H1 (cell line): Measurements from ENCODE around the gene NDUFB10.
A peak's percentile ranks its signal among the peaks of the same experiment; 100 is the strongest.

ENCODE experiments used
- CBX5 ChIP-seq: fragments of 300-800, 300-1000 bp; sonication (generic); IDR thresholded peaks from 2 replicates; pipeline ENCODE4 v1.7.1; 2016; ENCODE audit warnings: antibody characterized with exemption, low read length, low read depth
- CREB1 ChIP-seq: IDR thresholded peaks from 2 replicates; pipeline ENCODE4 v1.6.1; 2012; ENCODE audit warnings: inconsistent platforms
- EP300 ChIP-seq, 2 experiments: IDR thresholded peaks; 1 replicate in 1 of 2; 2 replicates in 1 of 2; pipeline ENCODE4 v1.6.1; 2011 to 2012; ENCODE audit warnings: low read depth in 2 of 2, low read length in 2 of 2, mild to moderate bottlenecking in 2 of 2, borderline replicate concordance in 1 of 2, inconsistent platforms in 1 of 2, moderate library complexity in 1 of 2
- HDAC6 ChIP-seq: IDR thresholded peaks from one replicate; pipeline ENCODE4 v1.7.1; 2012; ENCODE audit warnings: low read depth, mild to moderate bottlenecking, inconsistent platforms, low read length, moderate library complexity
- JUND ChIP-seq: IDR thresholded peaks from 2 replicates; pipeline ENCODE4 v1.6.1; 2011; ENCODE audit warnings: mild to moderate bottlenecking, improper control_type of control experiment, low read length
- PHF8 ChIP-seq: fragments of 200-600 bp; sonication (generic); conservative IDR thresholded peaks from 2 replicates; pipeline ENCODE4 v1.7.1; 2012; ENCODE audit warnings: low read depth, mild to moderate bottlenecking, inconsistent platforms, low read length, moderate library complexity
- POLR2A ChIP-seq, 2 experiments: IDR thresholded peaks; 1 replicate in 1 of 2; 2 replicates in 1 of 2; pipeline ENCODE4 v1.6.1; 2011; ENCODE audit warnings: low read depth in 2 of 2, low read length in 2 of 2, mild to moderate bottlenecking in 2 of 2; ENCODE audit errors: control extremely low read depth in 1 of 2
- POLR2AphosphoS5 ChIP-seq: IDR thresholded peaks from 2 replicates; pipeline ENCODE4 v1.6.1; 2011; ENCODE audit warnings: low read depth, low read length
- SUZ12 ChIP-seq: fragments of 200-600 bp; sonication (generic); IDR thresholded peaks from 2 replicates; pipeline ENCODE4 v1.6.1; 2012; ENCODE audit warnings: mild to moderate bottlenecking, inconsistent platforms, low read length, moderate library complexity, mixed read lengths
- TAF7 ChIP-seq: optimal IDR thresholded peaks from 2 replicates; pipeline ENCODE3; 2011; ENCODE audit warnings: low read depth, mild to moderate bottlenecking, inconsistent platforms, low read length, moderate library complexity, borderline replicate concordance
- TF ChIP-seq, protein P1 (sequence below), 3 experiments: IDR thresholded peaks; 1 replicate in 2 of 3; 2 replicates in 1 of 3; pipeline versions ENCODE4 v1.5.1 to v1.6.1; 2011; ENCODE audit warnings: low read length in 3 of 3, mild to moderate bottlenecking in 3 of 3, inconsistent platforms in 2 of 3, low read depth in 1 of 3, moderate library complexity in 1 of 3; ENCODE audit not compliant: insufficient read depth in 1 of 3; ENCODE audit errors: control extremely low read depth in 1 of 3
- TF ChIP-seq, protein P2 (sequence below): IDR thresholded peaks from 2 replicates; pipeline ENCODE4 v1.6.1; 2011; ENCODE audit warnings: low read depth, mild to moderate bottlenecking, low read length; ENCODE audit not compliant: insufficient read depth
- TF ChIP-seq, protein P3 (sequence below): IDR thresholded peaks from 2 replicates; pipeline ENCODE4 v1.6.1; 2012; ENCODE audit warnings: inconsistent platforms
- TF ChIP-seq, protein P4 (sequence below): IDR thresholded peaks from 2 replicates; pipeline ENCODE4 v1.6.1; 2011; ENCODE audit warnings: low read length, improper control_type of control experiment

DNA sequence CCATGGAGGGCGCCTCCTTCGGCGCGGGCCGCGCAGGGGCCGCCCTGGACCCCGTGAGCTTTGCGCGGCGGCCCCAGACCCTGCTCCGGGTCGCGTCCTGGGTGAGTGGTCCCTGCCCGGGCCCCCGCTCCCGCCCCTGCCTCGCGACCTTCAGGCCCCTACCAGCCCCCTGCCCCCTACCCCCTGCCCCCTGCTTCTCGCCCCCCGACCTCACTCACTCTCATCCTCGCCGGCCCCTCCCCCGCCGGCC is 30.7 kb downstream of the NDUFB10 start:
- TF ChIP-seq POLR2AphosphoS5 (no peak), POLR2A (IDR thresholded peaks at IDR 0.05; ENCODE audit: control extremely low read depth in 1 of 2, low read depth in 2 of 2, low read length in 2 of 2) (no peak), HDAC6 (no peak), SUZ12 (no peak), EP300 (IDR thresholded peaks at IDR 0.05; ENCODE audit: borderline replicate concordance in 1 of 2, low read depth in 2 of 2, low read length in 2 of 2) (no peak), JUND (no peak), PHF8 (0 out of 2 replicates have a peak, but pooled peaks have one; percentile 12), TAF7 (no peak), CREB1 (no peak), CBX5 (no peak)
- TF ChIP-seq, protein P1, sequence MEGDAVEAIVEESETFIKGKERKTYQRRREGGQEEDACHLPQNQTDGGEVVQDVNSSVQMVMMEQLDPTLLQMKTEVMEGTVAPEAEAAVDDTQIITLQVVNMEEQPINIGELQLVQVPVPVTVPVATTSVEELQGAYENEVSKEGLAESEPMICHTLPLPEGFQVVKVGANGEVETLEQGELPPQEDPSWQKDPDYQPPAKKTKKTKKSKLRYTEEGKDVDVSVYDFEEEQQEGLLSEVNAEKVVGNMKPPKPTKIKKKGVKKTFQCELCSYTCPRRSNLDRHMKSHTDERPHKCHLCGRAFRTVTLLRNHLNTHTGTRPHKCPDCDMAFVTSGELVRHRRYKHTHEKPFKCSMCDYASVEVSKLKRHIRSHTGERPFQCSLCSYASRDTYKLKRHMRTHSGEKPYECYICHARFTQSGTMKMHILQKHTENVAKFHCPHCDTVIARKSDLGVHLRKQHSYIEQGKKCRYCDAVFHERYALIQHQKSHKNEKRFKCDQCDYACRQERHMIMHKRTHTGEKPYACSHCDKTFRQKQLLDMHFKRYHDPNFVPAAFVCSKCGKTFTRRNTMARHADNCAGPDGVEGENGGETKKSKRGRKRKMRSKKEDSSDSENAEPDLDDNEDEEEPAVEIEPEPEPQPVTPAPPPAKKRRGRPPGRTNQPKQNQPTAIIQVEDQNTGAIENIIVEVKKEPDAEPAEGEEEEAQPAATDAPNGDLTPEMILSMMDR (IDR thresholded peaks at IDR 0.05; ENCODE audit: control extremely low read depth in 1 of 3, insufficient read depth in 1 of 3, low read depth in 1 of 3, low read length in 3 of 3): no peak
- TF ChIP-seq, protein P2, sequence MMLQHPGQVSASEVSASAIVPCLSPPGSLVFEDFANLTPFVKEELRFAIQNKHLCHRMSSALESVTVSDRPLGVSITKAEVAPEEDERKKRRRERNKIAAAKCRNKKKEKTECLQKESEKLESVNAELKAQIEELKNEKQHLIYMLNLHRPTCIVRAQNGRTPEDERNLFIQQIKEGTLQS: no peak
- TF ChIP-seq, protein P3, sequence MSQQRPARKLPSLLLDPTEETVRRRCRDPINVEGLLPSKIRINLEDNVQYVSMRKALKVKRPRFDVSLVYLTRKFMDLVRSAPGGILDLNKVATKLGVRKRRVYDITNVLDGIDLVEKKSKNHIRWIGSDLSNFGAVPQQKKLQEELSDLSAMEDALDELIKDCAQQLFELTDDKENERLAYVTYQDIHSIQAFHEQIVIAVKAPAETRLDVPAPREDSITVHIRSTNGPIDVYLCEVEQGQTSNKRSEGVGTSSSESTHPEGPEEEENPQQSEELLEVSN: no peak
- TF ChIP-seq, protein P4, sequence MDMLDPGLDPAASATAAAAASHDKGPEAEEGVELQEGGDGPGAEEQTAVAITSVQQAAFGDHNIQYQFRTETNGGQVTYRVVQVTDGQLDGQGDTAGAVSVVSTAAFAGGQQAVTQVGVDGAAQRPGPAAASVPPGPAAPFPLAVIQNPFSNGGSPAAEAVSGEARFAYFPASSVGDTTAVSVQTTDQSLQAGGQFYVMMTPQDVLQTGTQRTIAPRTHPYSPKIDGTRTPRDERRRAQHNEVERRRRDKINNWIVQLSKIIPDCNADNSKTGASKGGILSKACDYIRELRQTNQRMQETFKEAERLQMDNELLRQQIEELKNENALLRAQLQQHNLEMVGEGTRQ: no peak
